ENCODE data around the gene TOP3B.

TOP3B gene

DNA sequence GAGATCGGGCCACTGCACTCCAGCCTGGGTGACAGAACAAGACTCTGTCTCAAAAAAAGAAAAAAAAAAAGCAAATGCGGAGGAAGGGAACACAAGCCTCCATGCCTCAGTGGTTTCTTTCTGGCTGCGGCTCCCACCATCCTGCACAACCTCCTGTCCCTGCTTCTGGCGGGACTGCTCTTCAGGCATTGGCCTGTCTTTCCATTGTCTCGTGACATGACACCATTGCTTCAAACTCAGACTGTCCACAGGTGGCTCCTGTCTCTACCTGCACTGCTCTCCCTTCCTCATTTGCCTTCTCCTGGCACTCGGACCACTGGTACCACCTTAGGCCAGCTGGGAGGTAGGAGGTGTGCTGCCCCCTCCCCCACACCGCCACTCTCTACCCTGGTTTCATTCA lies 19.3 kb downstream of the TOP3B start:
- Histone ChIP-seq H3K4me1 (ENCODE audit: control insufficient read depth, low read length) (no peaks in the 10 kb centered on the region), H3K27ac (ENCODE audit: low read depth, low read length) (no peak overlapping the region), H3K4me3 (ENCODE audit: low read length) (no peak overlapping the region), H3K9me2 (replicated peaks; ENCODE audit: control insufficient read depth, low read length) (no peaks in the 10 kb centered on the region), H3F3A (ENCODE audit: control insufficient read depth, insufficient read depth) (no peaks in the 10 kb centered on the region), H3K36me3 (ENCODE audit: control insufficient read depth, low read length) (peaks cover 88% of the 10 kb centered on the region), H3K4me2 (ENCODE audit: low read length) (no peak overlapping the region), H3K79me2 (ENCODE audit: control insufficient read depth, low read length) (no peaks in the 10 kb centered on the region), H3K9me3 (ENCODE audit: control insufficient read depth, insufficient read depth, low read length) (no peaks in the 10 kb centered on the region), H3K27me3 (ENCODE audit: control insufficient read depth, low read length) (no peaks in the 10 kb centered on the region), H4K20me1 (ENCODE audit: control insufficient read depth, insufficient read depth, low read depth, low read length) (no peaks in the 10 kb centered on the region)
- no peak for TF ChIP-seq EZH2phosphoT487 (IDR thresholded peaks at IDR 0.05; ENCODE audit: borderline replicate concordance, low read length)
- TF ChIP-seq, protein P1, sequence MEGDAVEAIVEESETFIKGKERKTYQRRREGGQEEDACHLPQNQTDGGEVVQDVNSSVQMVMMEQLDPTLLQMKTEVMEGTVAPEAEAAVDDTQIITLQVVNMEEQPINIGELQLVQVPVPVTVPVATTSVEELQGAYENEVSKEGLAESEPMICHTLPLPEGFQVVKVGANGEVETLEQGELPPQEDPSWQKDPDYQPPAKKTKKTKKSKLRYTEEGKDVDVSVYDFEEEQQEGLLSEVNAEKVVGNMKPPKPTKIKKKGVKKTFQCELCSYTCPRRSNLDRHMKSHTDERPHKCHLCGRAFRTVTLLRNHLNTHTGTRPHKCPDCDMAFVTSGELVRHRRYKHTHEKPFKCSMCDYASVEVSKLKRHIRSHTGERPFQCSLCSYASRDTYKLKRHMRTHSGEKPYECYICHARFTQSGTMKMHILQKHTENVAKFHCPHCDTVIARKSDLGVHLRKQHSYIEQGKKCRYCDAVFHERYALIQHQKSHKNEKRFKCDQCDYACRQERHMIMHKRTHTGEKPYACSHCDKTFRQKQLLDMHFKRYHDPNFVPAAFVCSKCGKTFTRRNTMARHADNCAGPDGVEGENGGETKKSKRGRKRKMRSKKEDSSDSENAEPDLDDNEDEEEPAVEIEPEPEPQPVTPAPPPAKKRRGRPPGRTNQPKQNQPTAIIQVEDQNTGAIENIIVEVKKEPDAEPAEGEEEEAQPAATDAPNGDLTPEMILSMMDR (IDR thresholded peaks at IDR 0.05; ENCODE audit: low read depth, low read length, poor library complexity, severe bottlenecking), result no peak

DNA sequence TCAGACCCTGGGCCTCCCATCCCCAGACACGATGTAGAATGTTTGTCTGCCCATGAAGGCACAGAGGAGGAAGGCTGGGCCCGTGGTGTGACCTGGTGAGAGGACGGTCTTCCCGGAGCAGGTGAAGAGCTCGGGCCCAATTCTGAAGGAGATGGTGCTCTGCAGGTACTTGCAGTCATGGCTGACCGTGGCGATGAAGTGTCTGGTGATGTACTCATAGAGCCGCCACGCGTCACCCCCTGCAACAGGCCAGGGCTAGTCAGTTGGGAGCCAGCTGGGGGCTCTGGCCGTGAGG lies 20.0 kb downstream of the TOP3B start:
- Histone ChIP-seq H3K4me1 (ENCODE audit: control insufficient read depth, low read length) (no peaks in the 10 kb centered on the region), H4K20me1 (ENCODE audit: control insufficient read depth, insufficient read depth, low read depth, low read length) (no peaks in the 10 kb centered on the region), H3K27me3 (ENCODE audit: control insufficient read depth, low read length) (no peaks in the 10 kb centered on the region), H3K79me2 (ENCODE audit: control insufficient read depth, low read length) (no peaks in the 10 kb centered on the region), H3K9me2 (replicated peaks; ENCODE audit: control insufficient read depth, low read length) (no peaks in the 10 kb centered on the region), H3K27ac (ENCODE audit: low read depth, low read length) (no peak overlapping the region), H3F3A (ENCODE audit: control insufficient read depth, insufficient read depth) (no peaks in the 10 kb centered on the region), H3K9me3 (ENCODE audit: control insufficient read depth, insufficient read depth, low read length) (no peaks in the 10 kb centered on the region), H3K4me3 (ENCODE audit: low read length) (no peak overlapping the region), H3K36me3 (ENCODE audit: control insufficient read depth, low read length) (peaks cover 81% of the 10 kb centered on the region), H3K4me2 (ENCODE audit: low read length) (no peak overlapping the region)
- TF ChIP-seq EZH2phosphoT487 (IDR thresholded peaks at IDR 0.05; ENCODE audit: borderline replicate concordance, low read length), result no peak
- TF ChIP-seq, protein P1 (IDR thresholded peaks at IDR 0.05; ENCODE audit: low read depth, low read length, poor library complexity, severe bottlenecking), result no peak

DNA sequence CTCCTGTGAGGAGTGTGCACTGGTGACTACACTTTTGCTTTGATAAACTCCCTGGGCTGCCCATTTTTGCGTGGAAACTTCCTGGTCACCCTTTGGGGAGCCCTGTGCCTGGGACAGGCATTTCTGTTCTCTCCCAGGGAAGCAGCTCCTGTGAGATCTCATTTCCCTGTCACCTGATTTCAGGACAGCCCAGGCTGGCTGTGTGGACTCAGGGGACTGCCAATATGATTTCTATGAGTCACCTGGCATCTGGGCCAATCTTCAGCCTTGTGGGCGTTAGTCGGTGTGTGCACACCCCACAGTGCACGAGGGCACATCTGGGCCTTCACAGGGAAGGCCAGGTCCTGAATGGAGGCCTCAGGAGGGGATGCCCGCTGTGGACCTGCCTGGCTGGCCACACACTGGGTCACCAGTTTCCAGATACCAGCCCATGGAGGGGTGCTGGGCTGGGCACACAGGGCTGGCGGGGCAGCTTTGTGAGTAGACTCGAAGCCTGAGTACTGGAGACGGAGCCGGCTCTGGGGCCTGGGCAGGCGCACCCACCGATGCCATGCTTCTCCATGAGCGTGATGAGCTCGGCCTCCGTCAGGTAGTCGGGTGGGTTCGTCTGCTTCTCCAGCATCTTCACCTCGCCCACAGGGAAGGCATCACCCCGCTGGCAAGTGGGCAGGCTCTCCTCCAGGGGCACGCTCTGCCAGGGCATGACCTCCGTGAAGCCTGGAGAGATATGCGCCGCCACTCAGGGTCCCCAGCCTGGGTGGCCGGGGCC lies 20.5 kb downstream of the TOP3B start:
- Histone ChIP-seq H3K9me2 (replicated peaks; ENCODE audit: control insufficient read depth, low read length) (no peaks in the 10 kb centered on the region), H3K4me2 (ENCODE audit: low read length) (no peak overlapping the region), H3K27ac (ENCODE audit: low read depth, low read length) (no peak overlapping the region), H3K9me3 (ENCODE audit: control insufficient read depth, insufficient read depth, low read length) (no peaks in the 10 kb centered on the region), H3F3A (ENCODE audit: control insufficient read depth, insufficient read depth) (no peaks in the 10 kb centered on the region), H3K4me1 (ENCODE audit: control insufficient read depth, low read length) (no peaks in the 10 kb centered on the region), H3K4me3 (ENCODE audit: low read length) (no peak overlapping the region), H4K20me1 (ENCODE audit: control insufficient read depth, insufficient read depth, low read depth, low read length) (no peaks in the 10 kb centered on the region), H3K36me3 (ENCODE audit: control insufficient read depth, low read length) (peaks cover 76% of the 10 kb centered on the region), H3K27me3 (ENCODE audit: control insufficient read depth, low read length) (no peaks in the 10 kb centered on the region), H3K79me2 (ENCODE audit: control insufficient read depth, low read length) (no peaks in the 10 kb centered on the region)
- TF ChIP-seq, protein P1 (IDR thresholded peaks at IDR 0.05; ENCODE audit: low read depth, low read length, poor library complexity, severe bottlenecking), result no peak
- TF ChIP-seq EZH2phosphoT487 (IDR thresholded peaks at IDR 0.05; ENCODE audit: borderline replicate concordance, low read length), result no peak

Measured in DOHH2 (cell line).